Mucosa of descending colon (tissue), 3 donors: ENCODE measurements around the gene HHEX. TPM values are rescaled to one million over a fixed set of nuclear protein-coding genes. Genes with fewer than 3 reads are reported as not detected.
"Not testable (repeated sequence)": the region's sequence is repeated elsewhere in the genome, so short reads cannot be mapped to it uniquely, and the experiment has no call there.

ENCODE experiments used
- ATAC-seq: fragments of 200-7000 bp; cut with Tn5 transposase; one replicate; pipeline ENCODE4 v1.9.1; 2020; ENCODE audit warnings: mild to moderate bottlenecking, moderate library complexity
- DNase-seq, 3 donors: peaks; one replicate each; pipeline ENCODE4 v3.0.0-alpha.2; 2020
- H3K36me3 ChIP-seq: fragments of 200-600 bp; one replicate; pipeline ENCODE4 v1.8.0; 2021; ENCODE audit warnings: low read depth, mild to moderate bottlenecking
- H3K4me1 ChIP-seq: fragments of 200-600 bp; one replicate; pipeline ENCODE4 v1.8.0; 2021; ENCODE audit warnings: low read depth, mild to moderate bottlenecking
- H3K4me3 ChIP-seq: fragments of 200-600 bp; one replicate; pipeline ENCODE4 v1.8.0; 2021; ENCODE audit warnings: mild to moderate bottlenecking
- H3K9me3 ChIP-seq: fragments of 200-600 bp; one replicate; pipeline ENCODE4 v1.8.0; 2021; ENCODE audit warnings: mild to moderate bottlenecking
- CTCF ChIP-seq: fragments of 200-600 bp; IDR thresholded peaks from one replicate; pipeline ENCODE4 v1.8.0; 2022; ENCODE audit warnings: antibody characterized with exemption, mild to moderate bottlenecking
- intact Hi-C, 2 donors: fragments of 100-400 bp; cut with DNase I in 1 of 2; cut with micrococcal nuclease in 1 of 2; formaldehyde crosslinking; loops; one replicate each; pipeline versions ENCODE4 v1.11.0 to v1.11.1; 2022; cut with DNase I, micrococcal nuclease
- total RNA-seq, 3 donors: library from RNA; stranded (reverse); fragmentation: NEBNext Ultra II Directional in 2 of 3; extraction: Animal tissue kit (Norgen Biotek cat#: 25700) in 2 of 3; gene quantifications; one replicate each; pipeline versions ENCODE4 v1.2.1 to v1.2.4, GENCODE V29; 2021 to 2023
- donor health status: DM: no; HTN: no; CAD: no; lungs with moderate emphysema.
- donor health status: DM: no; HTN: no; CAD: no.
- donor health status: DM: no; HTN: yes; CAD: no.

HHEX gene
- total RNA-seq, 3 donors from 2014 or later: 3.5 to 8.8 (median 4.0) TPM

GRCh38 chr10:92740762-92741161 lies 51.0 kb downstream of the HHEX start:
- H3K9me3 ChIP-seq: no peaks in the 10 kb centered on the region
- ATAC-seq (no peak), DNase-seq (no peak)
- intact Hi-C loops: no loop called here
- H3K36me3 ChIP-seq: no peaks in the 10 kb centered on the region
- H3K4me1 ChIP-seq: no peaks in the 10 kb centered on the region
- H3K4me3 ChIP-seq: no peak overlapping the region
- no peak for TF ChIP-seq CTCF

- intact Hi-C loops, H3K4me1 ChIP-seq, DNase-seq, H3K36me3 ChIP-seq, H3K9me3 ChIP-seq, H3K4me3 ChIP-seq, ATAC-seq: not testable (repeated sequence)
Measured at GRCh38 chr10:92741741-92742140, 52.0 kb downstream of the HHEX start.

GRCh38 chr10:92742331-92743228 lies 52.8 kb downstream of the HHEX start:
- no peaks in the 10 kb centered on the region for H3K9me3 ChIP-seq
- no peak for TF ChIP-seq CTCF
- intact Hi-C loops: no loop called here
- no peaks in the 10 kb centered on the region for H3K4me1 ChIP-seq
- ATAC-seq (peak; percentile 71), DNase-seq (peak in 1 of 3 donors; percentile 25)
- no peak overlapping the region for H3K4me3 ChIP-seq
- H3K36me3 ChIP-seq: no peaks in the 10 kb centered on the region

Other genes with a start within 250 kb of the HHEX start
- gene IDE, start 115.9 kb upstream of the HHEX start, total RNA-seq: 10 to 100 TPM; 36.6 to 48.7 (median 41.6) TPM
- 10 to 100 TPM in 1 of 3 donors, 1 to 10 TPM in 2; 1.7 to 14.6 (median 3.2) TPM for gene KIF11, start 96.8 kb upstream of the HHEX start, total RNA-seq
- gene EXOC6, start 158.6 kb downstream of the HHEX start, total RNA-seq: 10 to 100 TPM; 12.7 to 13.9 (median 13.1) TPM